HL-60 (cell line): Measurements from ENCODE around the gene ESX1.

Experiments
- DNase-seq, 2 experiments: peaks; one replicate each; pipeline ENCODE4 v3.0.0-alpha.2; 2010 to 2020; ENCODE audit warnings: low read depth in 1 of 2, low spot score in 1 of 2
- H3K27ac ChIP-seq: fragments of 250-450 bp; sonication (Bioruptor Pico); replicated peaks from 2 replicates; pipeline ENCODE4 v1.5.1; 2020; ENCODE audit warnings: mild to moderate bottlenecking, moderate library complexity
- H3K27me3 ChIP-seq: fragments of 250-450 bp; sonication (Bioruptor Pico); 2 replicates; pipeline ENCODE4 v1.5.1; 2021; ENCODE audit warnings: mild to moderate bottlenecking, moderate library complexity; ENCODE audit not compliant: insufficient read depth, poor library complexity, severe bottlenecking
- H3K4me3 ChIP-seq: replicated peaks from 2 replicates; pipeline ENCODE4 v1.5.1; 2011; ENCODE audit warnings: mild to moderate bottlenecking, control low read depth, low read length; ENCODE audit not compliant: insufficient read depth
- CTCF ChIP-seq: IDR thresholded peaks from one replicate; pipeline ENCODE4 v1.5.1; 2011; ENCODE audit warnings: low read length, control low read depth, inconsistent platforms; ENCODE audit not compliant: insufficient read depth
- GABPA ChIP-seq: IDR thresholded peaks from 2 replicates; pipeline ENCODE4 v1.6.1; 2012; ENCODE audit warnings: low read depth
- POLR2AphosphoS5 ChIP-seq: IDR thresholded peaks from 2 replicates; pipeline ENCODE4 v1.6.1; 2012; ENCODE audit warnings: low read depth
- REST ChIP-seq: IDR thresholded peaks from 2 replicates; pipeline ENCODE4 v1.6.1; 2012; ENCODE audit warnings: low read depth; ENCODE audit not compliant: insufficient replicate concordance
- SPI1 ChIP-seq: IDR thresholded peaks from 2 replicates; pipeline ENCODE4 v1.6.1; 2012; ENCODE audit warnings: low read depth, mild to moderate bottlenecking, borderline replicate concordance

The ESX1 gene

GRCh38 chrX:104270916-104271512 is 16.3 kb upstream of the ESX1 start:
- Histone ChIP-seq H3K27ac (no peak overlapping the region), H3K27me3 (no peaks in the 10 kb centered on the region), H3K4me3 (no peak overlapping the region)
- DNase-seq: peak in 1 of 2 experiments; percentile 17
- peak; percentile 31 for TF ChIP-seq CTCF
- no peak for TF ChIP-seq POLR2AphosphoS5

GRCh38 chrX:104270212-104270611 is 15.5 kb upstream of the ESX1 start:
- H3K27me3 ChIP-seq: no peaks in the 10 kb centered on the region
- no peak for DNase-seq

GRCh38 chrX:104255465-104255864 is 732 bp upstream of the ESX1 start:
- TF ChIP-seq POLR2AphosphoS5 (no peak), REST (no peak), SPI1 (no peak), CTCF (no peak), GABPA (no peak)
- DNase-seq: no peak
- Histone ChIP-seq H3K27ac (no peak overlapping the region), H3K4me3 (no peak overlapping the region), H3K27me3 (no peaks in the 10 kb centered on the region)

More at GRCh38 chrX:104270212-104270611, 15.5 kb upstream of the ESX1 start:
- no peak overlapping the region for H3K4me3 ChIP-seq
- TF ChIP-seq REST (no peak), POLR2AphosphoS5 (no peak), CTCF (no peak), GABPA (no peak), SPI1 (no peak)
- no peak overlapping the region for H3K27ac ChIP-seq
